PC-3 (cell line): ENCODE results near the gene TAF3. TPM values are rescaled to one million over a fixed set of nuclear protein-coding genes. Genes with fewer than 3 reads are reported as not detected.
A peak's percentile ranks its signal among the peaks of the same experiment; 100 is the strongest.

Experiments
- ATAC-seq: fragments of 200-7000 bp; cut with Tn5 transposase; 2 replicates; pipeline ENCODE4 v1.9.1; 2020; ENCODE audit warnings: mild to moderate bottlenecking, moderate library complexity
- BruUV-seq: library from RNA; stranded (reverse); fragments of 400-500 nt; replicated peaks from 2 replicates; lab custom pipeline; 2021; lab: Mats Ljungman, UMichigan
- CTCF ChIA-PET: fragments of 300-600 bp; sonication (Branson Sonifier 250); formaldehyde crosslinking; loops from one replicate; lab custom pipeline; 2022; ENCODE audit warnings: antibody characterized with exemption; lab: Charles Lee
- POLR2A ChIA-PET: fragments of 300-600 bp; sonication (Branson Sonifier 250); formaldehyde crosslinking; loops from one replicate; lab custom pipeline; 2022; ENCODE audit warnings: antibody characterized with exemption; ENCODE audit not compliant: unreplicated experiment; lab: Charles Lee
- DNase-seq: peaks from one replicate; pipeline ENCODE4 v3.0.0-alpha.2; 2015
- H2AFZ ChIP-seq: fragments of 300-600 bp; sonication (generic); 2 replicates; pipeline ENCODE4 v1.6.0; 2016; ENCODE audit warnings: antibody characterized with exemption, low read length
- H3F3A ChIP-seq: fragments of 300-600 bp; sonication (generic); one replicate; pipeline ENCODE4 v1.6.0; 2017; ENCODE audit warnings: antibody characterized with exemption, low read length, control low read depth, mild to moderate bottlenecking; ENCODE audit not compliant: unreplicated experiment
- H3K27ac ChIP-seq: fragments of 300-600 bp; sonication (generic); 2 replicates; pipeline ENCODE4 v1.5.1; 2016; ENCODE audit warnings: mild to moderate bottlenecking, low read length
- H3K27me3 ChIP-seq: fragments of 300-600 bp; sonication (generic); 2 replicates; pipeline ENCODE4 v1.6.1; 2016; ENCODE audit warnings: low read length, mixed read lengths
- H3K36me3 ChIP-seq: fragments of 300-600 bp; sonication (generic); 2 replicates; pipeline ENCODE4 v1.6.1; 2016; ENCODE audit warnings: low read depth, mixed run types, low read length, mixed read lengths
- H3K4me1 ChIP-seq: fragments of 300-600 bp; sonication (generic); 2 replicates; pipeline ENCODE4 v1.5.1; 2016; ENCODE audit warnings: low read length; ENCODE audit not compliant: insufficient read depth
- H3K4me2 ChIP-seq: fragments of 300-600 bp; sonication (generic); 2 replicates; pipeline ENCODE4 v1.6.0; 2016; ENCODE audit warnings: low read length
- H3K4me3 ChIP-seq: fragments of 300-600 bp; sonication (generic); 2 replicates; pipeline ENCODE4 v1.5.1; 2016; ENCODE audit warnings: mild to moderate bottlenecking, low read length, mixed read lengths
- H3K79me2 ChIP-seq: fragments of 300-600 bp; sonication (generic); 2 replicates; pipeline ENCODE4 v1.6.1; 2017; ENCODE audit warnings: low read length, mixed read lengths
- H3K9ac ChIP-seq: fragments of 300-600 bp; sonication (generic); 2 replicates; pipeline ENCODE4 v1.6.0; 2016; ENCODE audit warnings: mild to moderate bottlenecking, low read length
- H3K9me2 ChIP-seq: fragments of 300-600 bp; sonication (generic); replicated peaks from 2 replicates; pipeline ENCODE4 v1.6.1; 2016; ENCODE audit warnings: mixed run types, low read length, mixed read lengths
- H3K9me3 ChIP-seq: fragments of 300-600 bp; sonication (generic); 2 replicates; pipeline ENCODE4 v1.6.1; 2016; ENCODE audit warnings: low read length, mixed read lengths
- H4K20me1 ChIP-seq: fragments of 300-600 bp; sonication (generic); 2 replicates; pipeline ENCODE4 v1.6.1; 2016; ENCODE audit warnings: low read length, mixed read lengths
- CTCF ChIP-seq: fragments of 300-600 bp; sonication (generic); conservative IDR thresholded peaks from 2 replicates; pipeline ENCODE4 v1.5.1; 2017; ENCODE audit warnings: antibody characterized with exemption, low read depth, mild to moderate bottlenecking, low read length
- EZH2 ChIP-seq: fragments of 300-600 bp; sonication (generic); IDR thresholded peaks from one replicate; pipeline ENCODE4 v1.6.1; 2017; ENCODE audit warnings: antibody characterized with exemption, mild to moderate bottlenecking, low read length; ENCODE audit not compliant: unreplicated experiment
- EZH2phosphoT487 ChIP-seq: fragments of 300-600 bp; sonication (generic); IDR thresholded peaks from 2 replicates; pipeline ENCODE4 v1.6.1; 2018; ENCODE audit warnings: mild to moderate bottlenecking, antibody characterized with exemption, low read length, borderline replicate concordance
- intact Hi-C: fragments of 100-400 bp; cut with micrococcal nuclease; formaldehyde crosslinking; loops from 2 replicates; pipeline ENCODE4 v1.9.0; 2023
- total RNA-seq: library from RNA; depleted of rRNA; stranded (reverse); fragments of >200 nt; gene quantifications from 2 replicates; pipeline ENCODE4 v1.2.3, GENCODE V29; 2014

The TAF3 gene
- total RNA-seq, 1 experiment from 2014 or later, result 2.0 TPM

- BruUV-seq, result no TSS peak
- Histone ChIP-seq H4K20me1 (no peaks in the 10 kb centered on the region), H3K4me1 (no peaks in the 10 kb centered on the region), H3K4me2 (no peak overlapping the region), H3K36me3 (no peaks in the 10 kb centered on the region), H3K27me3 (peaks cover 42% of the 10 kb centered on the region), H3K9ac (no peak overlapping the region), H3K79me2 (no peaks in the 10 kb centered on the region), H3K27ac (no peak overlapping the region), H3F3A (no peaks in the 10 kb centered on the region), H2AFZ (no peak overlapping the region), H3K9me2 (no peaks in the 10 kb centered on the region), H3K9me3 (no peaks in the 10 kb centered on the region), H3K4me3 (no peak overlapping the region; the same call in 1 of the 2 replicates)
- CTCF ChIA-PET, result no interaction called here
- intact Hi-C loops, result no loop called here
- POLR2A ChIA-PET, result no interaction called here
- TF ChIP-seq EZH2phosphoT487, result no peak
- no peak for TF ChIP-seq CTCF
- TF ChIP-seq EZH2, result no peak
- ATAC-seq (no peak), DNase-seq (no peak)
Measured at GRCh38 chr10:8037199-8037801, 219.0 kb downstream of the TAF3 start.

DNA sequence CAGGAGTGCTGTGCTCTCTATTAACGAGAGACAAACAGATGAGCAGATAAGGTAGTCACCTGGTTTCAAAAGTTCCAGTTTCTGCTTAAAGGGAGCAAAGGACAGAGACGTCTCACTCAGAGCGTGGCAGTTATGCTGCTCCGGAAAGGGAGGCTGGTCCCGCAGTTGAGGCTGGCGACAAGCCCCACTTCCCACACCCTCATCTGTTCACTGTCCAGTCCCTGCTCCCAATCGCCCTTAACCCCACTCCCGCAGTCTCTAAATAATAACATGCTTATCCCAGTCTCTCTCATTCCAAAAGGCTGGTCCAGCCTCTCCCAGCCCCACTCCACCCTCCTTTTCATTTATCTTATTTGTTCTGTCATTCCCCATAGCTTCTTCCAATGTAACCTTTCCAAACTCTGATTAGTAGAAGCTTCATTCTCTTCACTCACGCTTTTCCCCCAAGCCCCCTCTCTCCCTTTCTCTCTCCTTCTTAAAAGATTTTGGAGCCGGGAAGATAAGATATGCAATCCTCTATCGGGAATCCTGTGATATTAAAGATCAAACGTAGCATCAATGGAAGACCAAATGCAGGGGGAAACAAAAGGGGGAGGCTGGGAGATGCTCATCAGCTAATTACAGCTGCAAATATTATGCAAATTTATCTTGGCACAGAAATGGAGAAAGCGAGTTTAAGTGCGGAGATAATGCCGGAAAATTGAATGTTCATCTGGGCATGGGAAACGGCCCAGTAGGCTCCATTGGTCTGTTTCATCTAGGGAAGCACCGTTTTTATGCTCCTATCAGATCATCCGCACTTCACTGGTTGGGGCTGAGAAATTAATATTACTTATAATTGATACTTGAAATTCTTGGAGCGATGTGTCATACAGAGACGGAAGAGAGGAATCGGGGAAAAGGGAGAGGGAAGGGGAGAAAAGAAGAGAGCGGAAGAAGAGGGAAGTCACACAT, 219.9 kb downstream of the TAF3 start:
- ATAC-seq, result peak; percentile 37

More for the DNA sequence above, 219.9 kb downstream of the TAF3 start:
- Histone ChIP-seq H3K79me2 (no peaks in the 10 kb centered on the region), H3K27ac (no peak overlapping the region), H3K27me3 (peaks cover 47% of the 10 kb centered on the region), H3F3A (no peaks in the 10 kb centered on the region), H4K20me1 (no peaks in the 10 kb centered on the region), H2AFZ (no peak overlapping the region), H3K4me3 (no peak overlapping the region), H3K9me3 (no peaks in the 10 kb centered on the region), H3K36me3 (no peaks in the 10 kb centered on the region), H3K4me2 (no peak overlapping the region), H3K9ac (no peak overlapping the region), H3K9me2 (no peaks in the 10 kb centered on the region), H3K4me1 (no peaks in the 10 kb centered on the region)
- ChIA-PET POLR2A (no interaction called here), CTCF (no interaction called here)
- TF ChIP-seq CTCF, result no peak
- 0 out of 2 replicates have a peak, but pooled peaks have one; percentile 20 for TF ChIP-seq EZH2phosphoT487
- TF ChIP-seq EZH2, result peak; percentile 71
- no peak for DNase-seq
- no TSS peak for BruUV-seq
- intact Hi-C loops, result no loop called here
